ENCODE results near the gene SLC39A11. TPM values are rescaled to one million over a fixed set of nuclear protein-coding genes. Genes with fewer than 3 reads are reported as not detected.
"Not testable (repeated sequence)": the region's sequence is repeated elsewhere in the genome, so short reads cannot be mapped to it uniquely, and the experiment has no call there.

The SLC39A11 gene
- total RNA-seq, 1 donor from 2014 or later = 4.9 TPM

- Histone ChIP-seq H3K9me3 (peaks cover 0 to 4% of the 10 kb centered on the region in 2 donors), H3K27me3 (no peaks in the 10 kb centered on the region), H3K4me1 (no peaks in the 10 kb centered on the region), H3K27ac (no peak overlapping the region), H3K36me3 (peaks cover 0 to 5% of the 10 kb centered on the region in 2 donors), H3K4me3 (no peak overlapping the region)
- TF ChIP-seq CTCF (IDR thresholded peaks at IDR 0.05) = no peak
- no peak for DNase-seq (ENCODE audit: low spot score in 2 of 2)
- intact Hi-C loops (cut with DNase I) = no loop called here
These were observed 378.0 kb downstream of the SLC39A11 start for GRCh38 chr17:72714357-72714966.

- intact Hi-C loops (cut with DNase I) = no loop called here
- no peak for TF ChIP-seq CTCF (IDR thresholded peaks at IDR 0.05)
- no peak for DNase-seq (ENCODE audit: low spot score in 2 of 2)
- Histone ChIP-seq H3K27ac (no peak overlapping the region), H3K36me3 (peaks cover 0 to 5% of the 10 kb centered on the region in 2 donors), H3K9me3 (peaks cover 0 to 4% of the 10 kb centered on the region in 2 donors), H3K4me1 (no peaks in the 10 kb centered on the region), H3K4me3 (no peak overlapping the region), H3K27me3 (no peaks in the 10 kb centered on the region)
These were observed 378.8 kb downstream of the SLC39A11 start for GRCh38 chr17:72713701-72714100.

GRCh38 chr17:72711521-72712310 is 380.8 kb downstream of the SLC39A11 start:
- Histone ChIP-seq H3K27ac (no peak overlapping the region), H3K36me3 (peaks cover 0 to 5% of the 10 kb centered on the region in 2 donors)
- intact Hi-C loops (cut with DNase I) = no loop called here

GRCh38 chr17:72710834-72711233 is 381.7 kb downstream of the SLC39A11 start:
- intact Hi-C loops (cut with DNase I) = no loop called here

More at GRCh38 chr17:72711521-72712310, 380.8 kb downstream of the SLC39A11 start:
- Histone ChIP-seq H3K27me3 (no peaks in the 10 kb centered on the region), H3K4me3 (no peak overlapping the region), H3K4me1 (no peaks in the 10 kb centered on the region), H3K9me3 (peaks cover 0 to 4% of the 10 kb centered on the region in 2 donors)
- DNase-seq (ENCODE audit: low spot score in 2 of 2) = no peak
- TF ChIP-seq CTCF (IDR thresholded peaks at IDR 0.05) = no peak

GRCh38 chr17:72710202-72710601 is 382.3 kb downstream of the SLC39A11 start:
- intact Hi-C loops (cut with DNase I) = no loop called here
- peaks cover 0 to 5% of the 10 kb centered on the region in 2 donors for H3K36me3 ChIP-seq
- no peaks in the 10 kb centered on the region for H3K4me1 ChIP-seq
- no peaks in the 10 kb centered on the region for H3K27me3 ChIP-seq
- no peak for TF ChIP-seq CTCF (IDR thresholded peaks at IDR 0.05)
- H3K4me3 ChIP-seq = no peak overlapping the region
- no peak overlapping the region for H3K27ac ChIP-seq
- no peak for DNase-seq (ENCODE audit: low spot score in 2 of 2)
- H3K9me3 ChIP-seq = peaks cover 0 to 4% of the 10 kb centered on the region in 2 donors

More at GRCh38 chr17:72710834-72711233, 381.7 kb downstream of the SLC39A11 start:
- no peak overlapping the region for H3K27ac ChIP-seq
- H3K4me1 ChIP-seq = no peaks in the 10 kb centered on the region
- peaks cover 0 to 4% of the 10 kb centered on the region in 2 donors for H3K9me3 ChIP-seq
- no peak for DNase-seq (ENCODE audit: low spot score in 2 of 2)
- TF ChIP-seq CTCF (IDR thresholded peaks at IDR 0.05) = no peak
- H3K4me3 ChIP-seq = no peak overlapping the region
- H3K27me3 ChIP-seq = no peaks in the 10 kb centered on the region
- H3K36me3 ChIP-seq = peaks cover 0 to 5% of the 10 kb centered on the region in 2 donors

GRCh38 chr17:72708682-72709081 is 383.8 kb downstream of the SLC39A11 start:
- H3K36me3 ChIP-seq; intact Hi-C loops (cut with DNase I); DNase-seq (ENCODE audit: low spot score in 2 of 2); H3K4me3 ChIP-seq; H3K9me3 ChIP-seq; H3K27me3 ChIP-seq; H3K27ac ChIP-seq; H3K4me1 ChIP-seq: not testable (repeated sequence)
